GM21381 (cell line): Measurements from ENCODE around the gene IP6K3.

Source experiments
- ATAC-seq: cut with Tn5 transposase; IDR thresholded peaks from one replicate; pipeline ENCODE4 v1.9.1; 2021; ENCODE audit warnings: mild to moderate bottlenecking, moderate library complexity; ENCODE audit not compliant: unreplicated experiment

Gene IP6K3

DNA sequence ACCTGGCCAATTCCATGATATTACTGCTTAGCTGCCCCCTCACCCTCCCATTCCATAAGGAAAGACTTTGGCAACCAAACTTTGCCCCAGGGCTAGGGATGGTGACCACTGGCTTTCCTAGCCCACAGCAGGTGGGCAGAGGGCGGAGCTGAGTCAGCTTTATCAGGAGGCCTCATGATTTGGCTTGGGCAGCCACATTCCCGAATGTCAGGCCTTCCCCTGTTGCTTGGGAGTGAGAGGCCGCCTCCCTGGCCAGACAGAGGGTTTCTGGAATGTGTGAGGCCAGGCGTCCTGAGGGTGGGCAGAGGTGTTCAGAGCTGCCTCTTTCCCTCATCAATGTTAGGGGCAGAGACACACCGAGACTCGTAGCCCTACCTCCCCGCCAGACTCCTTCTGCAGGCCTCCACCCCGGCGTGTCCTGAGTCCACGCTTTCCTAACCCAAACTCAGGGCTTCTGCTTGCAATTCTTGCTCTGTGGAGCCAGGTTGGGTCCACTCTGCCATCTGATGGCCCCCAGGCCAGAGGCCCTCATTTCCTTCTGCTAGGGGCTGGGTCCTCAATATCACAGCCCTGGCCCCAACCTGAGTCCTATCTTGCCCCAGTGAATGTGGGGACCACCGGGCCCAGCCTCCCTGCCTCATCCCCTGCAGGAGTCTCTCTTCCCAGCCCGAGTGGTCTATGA is 54.5 kb downstream of the IP6K3 start:
- ATAC-seq: no peak

DNA sequence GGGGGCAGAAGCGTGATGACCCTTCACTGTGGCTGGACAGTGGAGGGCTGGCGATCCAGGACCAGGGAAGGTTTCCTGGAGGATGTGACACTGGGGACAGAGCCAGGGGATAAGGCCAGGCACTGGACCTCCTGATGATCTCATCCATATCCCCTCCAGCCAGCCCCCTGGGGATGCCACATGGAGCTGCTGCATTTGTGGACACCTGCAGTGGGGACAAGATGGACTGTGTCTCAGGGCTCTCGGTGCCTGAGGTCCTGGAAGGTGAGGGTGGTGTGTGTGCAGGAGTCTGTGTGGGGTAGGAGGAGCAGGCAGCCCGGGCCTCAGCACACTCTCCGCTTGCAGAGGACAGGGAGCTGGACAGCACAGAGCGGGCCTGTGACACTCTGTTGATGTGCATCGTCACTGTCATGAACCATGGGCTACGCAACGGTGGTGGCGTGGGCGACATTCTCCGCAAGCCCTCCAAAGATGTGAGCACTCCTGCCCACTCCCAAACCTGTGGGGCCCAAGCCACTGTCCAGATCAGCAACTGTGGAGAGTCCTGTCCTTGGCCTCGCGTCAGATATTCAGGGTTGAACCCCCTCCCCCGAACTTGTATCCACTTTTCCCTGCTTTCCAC is 55.1 kb downstream of the IP6K3 start:
- no peak for ATAC-seq

DNA sequence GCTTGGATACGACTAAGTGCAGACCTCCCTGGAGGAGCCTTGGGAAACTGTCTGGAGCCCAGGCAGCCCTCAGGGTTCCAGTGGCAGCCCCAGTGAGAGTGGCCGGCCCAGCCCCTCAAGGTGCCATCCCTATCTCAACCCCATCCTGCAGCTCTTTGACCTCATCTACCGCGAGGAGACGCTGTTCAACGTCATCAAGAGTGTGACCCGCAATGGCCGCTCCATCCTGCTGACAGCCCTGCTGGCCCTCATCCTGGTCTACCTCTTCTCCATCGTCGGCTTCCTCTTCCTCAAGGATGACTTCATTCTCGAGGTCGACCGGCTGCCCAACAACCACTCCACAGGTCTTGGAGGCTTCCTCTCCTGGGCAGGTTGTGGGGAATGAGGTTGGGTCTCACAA is 55.9 kb downstream of the IP6K3 start:
- ATAC-seq: no peak

DNA sequence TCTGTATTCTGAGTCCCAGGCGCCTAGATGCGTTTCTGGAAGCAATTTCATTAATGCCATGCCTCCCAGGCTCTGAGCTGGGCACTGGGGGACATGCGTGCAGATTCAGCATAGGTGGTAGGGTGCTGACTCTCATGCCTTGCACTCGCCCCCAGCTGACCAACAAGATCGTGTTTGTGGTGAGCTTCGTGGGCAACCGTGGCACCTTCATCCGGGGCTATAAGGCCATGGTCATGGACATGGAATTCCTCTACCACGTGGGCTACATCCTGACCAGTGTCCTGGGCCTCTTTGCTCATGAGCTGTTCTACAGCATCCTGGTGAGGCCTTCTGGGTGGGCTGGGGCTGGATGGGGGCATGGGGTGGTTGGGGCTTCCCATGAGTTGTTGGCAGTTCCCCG is 56.8 kb downstream of the IP6K3 start:
- no peak for ATAC-seq

DNA sequence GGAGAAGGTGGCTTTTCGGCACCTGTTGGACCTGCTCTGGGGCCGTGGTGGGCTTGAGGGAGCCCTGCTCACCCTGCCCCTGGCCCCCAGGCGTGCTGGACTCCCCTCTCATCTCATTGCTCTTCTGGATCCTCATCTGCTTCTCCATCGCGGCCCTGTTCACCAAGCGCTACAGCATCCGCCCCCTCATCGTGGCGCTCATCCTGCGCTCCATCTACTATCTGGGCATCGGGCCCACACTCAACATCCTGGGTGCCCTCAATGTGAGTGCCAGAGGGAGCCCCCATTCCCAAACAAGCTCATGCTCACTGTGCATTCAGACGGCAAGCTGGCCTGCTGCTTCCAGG is 57.6 kb downstream of the IP6K3 start:
- ATAC-seq: no peak

DNA sequence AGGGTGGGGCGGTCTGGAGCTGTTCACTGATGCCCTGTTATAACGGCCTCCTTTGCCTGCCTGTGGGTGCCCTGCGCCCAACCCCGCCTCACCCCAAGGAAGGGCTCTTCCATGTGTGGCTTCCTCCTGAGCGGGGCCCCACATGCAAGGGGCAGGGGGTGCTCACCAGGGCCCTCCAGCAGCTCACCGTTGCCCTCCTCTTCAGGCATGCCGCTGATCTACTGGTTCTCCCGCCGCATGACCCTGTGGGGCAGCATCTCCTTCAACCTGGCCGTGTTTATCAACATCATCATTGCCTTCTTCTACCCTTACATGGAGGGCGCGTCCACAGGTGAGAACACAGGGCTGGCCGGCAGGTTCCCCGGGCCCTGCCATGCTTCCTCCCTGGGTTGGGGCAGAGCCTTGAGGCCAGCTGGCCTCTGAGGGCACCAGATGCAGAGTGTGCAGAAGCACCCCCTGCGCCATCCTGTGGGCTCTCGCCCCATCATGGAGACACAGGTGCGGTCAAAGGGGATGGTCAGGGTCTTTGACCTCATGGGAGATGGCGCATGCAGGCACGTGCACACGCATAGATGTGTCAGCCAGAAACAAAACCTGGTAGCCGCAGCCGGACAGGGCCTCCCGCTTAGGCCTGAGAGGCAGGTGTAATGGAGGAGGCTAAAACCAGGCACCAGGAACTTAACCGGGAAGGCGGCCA is 58.1 kb downstream of the IP6K3 start:
- no peak for ATAC-seq

DNA sequence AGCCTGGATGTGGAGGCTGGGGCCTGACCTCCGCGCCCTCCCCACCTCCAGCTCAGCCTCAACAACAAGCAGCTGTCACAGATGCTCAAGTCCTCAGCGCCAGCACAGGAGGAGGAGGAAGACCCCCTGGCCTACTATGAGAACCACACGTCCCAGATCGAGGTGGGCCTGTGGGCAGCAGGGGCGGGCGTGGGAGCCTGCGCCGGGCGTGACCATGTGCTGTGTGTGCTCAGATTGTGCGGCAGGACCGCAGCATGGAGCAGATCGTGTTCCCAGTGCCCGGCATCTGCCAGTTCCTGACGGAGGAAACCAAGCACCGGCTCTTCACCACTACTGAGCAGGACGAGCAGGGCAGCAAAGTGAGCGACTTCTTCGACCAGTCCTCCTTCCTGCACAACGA is 58.7 kb downstream of the IP6K3 start:
- ATAC-seq: no peak

DNA sequence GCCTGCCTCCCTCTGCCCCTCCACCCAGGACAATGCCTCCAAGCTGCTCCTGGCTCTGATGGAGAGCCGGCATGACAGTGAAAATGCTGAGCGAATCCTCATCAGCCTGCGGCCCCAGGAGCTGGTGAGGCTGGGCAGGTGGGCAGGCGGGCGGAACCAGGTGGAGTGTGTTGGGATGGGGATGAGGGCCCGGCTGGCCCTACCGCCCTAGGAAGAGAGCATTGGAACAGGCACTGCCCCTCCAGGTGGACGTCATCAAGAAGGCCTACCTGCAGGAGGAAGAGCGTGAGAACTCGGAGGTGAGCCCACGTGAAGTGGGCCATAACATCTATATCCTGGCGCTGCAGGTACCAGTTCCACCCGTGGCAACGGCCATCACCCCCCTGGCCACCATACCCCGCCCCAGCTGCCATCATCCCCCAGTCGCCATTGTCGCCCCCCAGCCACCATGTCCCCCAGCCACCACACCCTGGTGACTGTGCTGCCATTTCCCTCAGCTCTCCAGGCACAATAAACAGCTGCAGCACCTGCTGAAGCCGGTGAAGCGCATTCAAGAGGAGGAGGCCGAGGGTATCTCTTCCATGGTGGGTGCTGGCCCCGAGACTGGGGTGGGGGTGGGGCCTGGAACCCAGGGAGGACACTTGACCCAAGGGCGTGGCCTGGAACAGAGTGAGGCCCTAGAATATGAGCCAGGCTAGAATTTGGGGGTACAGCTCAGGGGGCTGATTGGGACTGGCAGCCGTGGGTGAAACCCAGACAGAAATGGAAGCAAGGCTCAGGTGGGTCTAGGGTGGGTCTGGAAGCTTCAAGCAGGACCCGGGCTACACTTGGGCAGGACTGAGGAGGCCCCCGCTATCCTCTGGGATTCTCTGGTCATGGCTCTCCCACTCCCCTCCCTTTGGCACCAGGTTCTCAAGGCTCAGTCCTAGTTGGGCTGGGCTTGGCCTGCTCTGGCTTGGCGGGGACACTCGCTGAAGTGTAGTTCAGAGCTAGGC is 59.4 kb downstream of the IP6K3 start:
- ATAC-seq: no peak

DNA sequence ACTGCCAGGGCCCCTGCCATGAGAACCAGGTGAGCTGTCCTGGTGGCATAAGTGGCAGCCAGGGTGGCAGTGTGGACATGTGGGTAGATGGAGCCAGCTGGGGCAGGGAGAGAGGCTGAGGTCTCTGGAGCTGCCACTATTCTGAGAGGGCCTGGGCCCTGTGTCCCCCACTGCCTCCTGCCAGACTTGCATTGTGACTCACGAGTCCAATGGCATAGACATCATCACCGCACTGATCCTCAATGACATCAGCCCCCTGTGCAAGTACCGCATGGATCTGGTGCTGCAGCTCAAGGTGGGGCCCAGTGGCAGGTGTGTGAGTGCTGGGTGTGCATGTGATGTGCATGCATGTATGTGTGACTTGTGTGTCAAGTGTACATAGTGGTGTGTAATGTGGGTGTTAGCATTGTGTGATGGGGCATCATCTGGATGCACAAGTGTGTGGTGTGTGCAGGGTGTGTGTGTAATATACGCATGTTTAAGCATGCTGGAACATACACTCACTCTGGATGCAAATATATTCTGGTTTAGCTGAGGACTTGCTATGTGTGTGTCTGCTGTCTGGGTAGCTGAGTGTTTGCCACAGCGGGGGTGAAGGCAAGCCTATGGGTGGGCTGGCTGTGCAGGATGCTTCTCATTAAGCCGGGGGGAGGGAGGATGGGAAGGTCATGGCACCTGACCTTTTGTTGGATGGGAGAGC is 60.3 kb downstream of the IP6K3 start:
- no peak for ATAC-seq

DNA sequence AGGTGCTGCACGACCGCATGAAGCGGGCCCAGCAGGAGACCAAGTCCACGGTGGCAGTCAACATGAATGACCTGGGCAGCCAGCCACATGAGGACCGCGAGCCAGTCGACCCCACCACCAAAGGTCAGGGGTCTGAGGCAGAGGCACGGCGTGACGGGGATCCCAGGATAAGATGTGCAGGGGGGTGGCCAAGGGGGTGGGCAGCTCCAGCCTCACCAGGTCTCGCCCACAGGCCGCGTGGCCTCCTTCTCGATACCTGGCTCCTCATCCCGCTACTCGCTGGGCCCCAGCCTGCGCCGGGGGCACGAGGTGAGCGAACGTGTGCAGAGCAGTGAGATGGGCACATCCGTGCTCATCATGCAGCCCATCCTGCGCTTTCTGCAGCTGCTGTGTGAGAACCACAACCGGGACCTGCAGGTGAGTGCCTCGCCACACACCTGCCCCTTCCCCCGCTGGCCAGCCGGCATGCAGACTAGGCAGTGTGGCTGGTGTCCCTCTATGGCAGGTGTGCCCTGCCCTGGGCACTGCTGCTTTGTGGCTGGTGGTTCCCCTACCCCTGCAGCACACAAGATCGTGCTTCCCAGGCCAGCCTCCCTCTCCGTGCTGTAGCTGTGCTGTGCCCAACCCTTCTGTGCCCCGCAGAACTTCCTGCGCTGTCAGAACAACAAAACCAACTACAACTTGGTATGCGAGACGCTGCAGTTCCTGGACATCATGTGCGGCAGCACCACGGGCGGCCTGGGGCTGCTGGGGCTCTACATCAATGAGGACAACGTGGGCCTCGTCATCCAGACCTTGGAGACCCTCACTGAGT is 61.1 kb downstream of the IP6K3 start:
- no peak for ATAC-seq

DNA sequence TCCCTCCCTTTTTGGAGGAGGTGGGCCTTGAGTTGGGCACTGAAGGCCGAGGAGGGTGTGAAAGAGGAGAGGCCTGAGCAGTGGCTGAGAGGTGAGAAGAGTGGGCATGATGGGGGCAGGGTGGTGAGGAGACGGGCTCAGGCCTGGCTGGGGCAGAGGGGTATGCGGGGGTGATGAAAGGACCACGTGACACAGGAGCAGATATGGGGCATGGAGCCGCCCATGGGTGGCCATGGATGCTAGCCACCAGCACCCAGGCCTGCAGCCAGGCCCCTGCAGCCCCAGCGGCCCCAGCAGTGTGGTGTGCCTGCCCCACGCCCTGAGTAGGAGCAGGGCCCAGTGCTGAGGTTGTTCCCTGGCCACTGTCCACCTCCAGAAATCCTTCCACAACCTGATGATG is 61.7 kb downstream of the IP6K3 start:
- ATAC-seq: no peak

DNA sequence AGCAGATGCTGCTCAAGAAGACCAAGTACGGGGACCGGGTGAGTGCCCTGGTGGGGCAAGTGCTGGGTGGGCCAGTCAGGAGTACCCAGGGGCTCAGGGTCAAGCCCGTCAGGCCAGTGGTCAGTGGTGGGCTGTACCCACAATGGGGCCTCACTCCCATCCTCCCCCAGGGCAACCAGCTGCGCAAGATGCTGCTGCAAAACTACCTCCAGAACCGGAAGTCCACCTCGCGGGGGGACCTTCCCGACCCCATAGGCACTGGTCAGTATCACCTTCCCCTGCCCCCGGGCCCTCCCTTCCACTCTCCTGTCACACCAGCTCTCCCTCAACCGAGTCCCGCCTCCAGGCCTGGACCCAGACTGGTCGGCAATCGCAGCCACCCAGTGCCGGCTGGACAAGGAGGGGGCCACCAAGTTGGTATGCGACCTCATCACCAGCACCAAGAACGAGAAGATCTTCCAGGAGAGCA is 62.2 kb downstream of the IP6K3 start:
- no peak for ATAC-seq

DNA sequence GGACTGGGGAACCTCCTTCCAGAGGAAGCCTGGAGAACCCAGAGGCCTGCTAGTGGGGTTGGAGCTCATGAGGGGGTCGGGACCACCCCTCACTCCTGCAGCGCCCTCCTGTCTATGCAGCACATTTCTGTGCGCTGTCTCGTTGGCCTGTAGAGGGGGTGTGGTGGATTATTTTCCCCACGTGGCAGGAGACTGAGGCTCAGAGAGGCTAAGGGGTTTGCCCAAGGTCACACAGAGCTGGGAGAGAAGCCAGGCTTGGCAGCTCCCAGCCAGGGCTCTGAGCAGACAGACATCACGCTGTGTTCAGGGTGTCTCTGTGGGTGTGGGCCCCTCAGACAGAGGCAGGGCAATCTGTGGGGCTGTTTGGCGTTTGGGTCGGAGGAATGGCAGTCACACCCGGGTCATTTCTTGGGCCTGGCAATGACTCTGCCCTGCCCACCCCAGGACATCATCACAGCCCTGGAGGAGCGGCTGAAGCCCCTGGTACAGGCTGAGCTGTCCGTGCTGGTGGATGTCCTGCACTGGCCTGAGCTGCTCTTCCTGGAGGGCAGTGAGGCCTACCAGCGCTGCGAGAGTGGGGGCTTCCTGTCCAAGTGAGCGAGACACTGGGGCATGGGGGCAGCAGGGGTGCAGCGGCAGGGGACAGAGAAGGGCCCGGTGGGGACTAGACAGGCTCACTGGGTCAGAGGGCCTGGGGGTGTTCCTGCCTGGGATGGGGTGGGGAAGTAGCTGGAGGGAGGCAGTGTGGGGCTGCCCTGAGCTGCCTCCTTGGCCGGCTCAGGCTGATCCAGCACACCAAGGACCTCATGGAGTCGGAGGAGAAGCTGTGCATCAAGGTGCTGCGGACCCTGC is 62.9 kb downstream of the IP6K3 start:
- no peak for ATAC-seq

DNA sequence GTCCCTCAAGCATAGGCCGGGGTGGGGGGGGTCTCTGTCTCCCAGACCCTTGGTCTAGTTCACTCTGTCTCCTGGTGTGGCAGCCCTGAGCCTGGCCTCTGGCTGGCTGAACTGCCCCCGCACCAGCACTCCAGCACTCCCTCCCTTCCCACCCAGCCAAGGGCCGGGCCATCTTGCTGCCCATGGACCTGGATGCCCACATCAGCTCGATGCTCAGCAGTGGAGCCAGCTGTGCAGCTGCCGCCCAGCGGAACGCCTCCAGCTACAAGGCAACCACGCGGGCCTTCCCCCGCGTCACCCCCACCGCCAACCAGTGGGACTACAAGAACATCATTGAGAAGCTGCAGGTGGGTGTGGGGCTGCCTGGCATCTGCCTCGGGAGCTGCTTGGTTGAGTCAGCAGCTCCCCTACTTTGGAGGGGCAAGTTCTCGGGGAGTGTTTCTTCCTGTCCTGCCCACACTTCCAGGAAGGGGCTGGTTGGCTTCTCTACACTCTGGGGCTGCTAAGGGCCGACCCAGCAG is 63.6 kb downstream of the IP6K3 start:
- no peak for ATAC-seq

DNA sequence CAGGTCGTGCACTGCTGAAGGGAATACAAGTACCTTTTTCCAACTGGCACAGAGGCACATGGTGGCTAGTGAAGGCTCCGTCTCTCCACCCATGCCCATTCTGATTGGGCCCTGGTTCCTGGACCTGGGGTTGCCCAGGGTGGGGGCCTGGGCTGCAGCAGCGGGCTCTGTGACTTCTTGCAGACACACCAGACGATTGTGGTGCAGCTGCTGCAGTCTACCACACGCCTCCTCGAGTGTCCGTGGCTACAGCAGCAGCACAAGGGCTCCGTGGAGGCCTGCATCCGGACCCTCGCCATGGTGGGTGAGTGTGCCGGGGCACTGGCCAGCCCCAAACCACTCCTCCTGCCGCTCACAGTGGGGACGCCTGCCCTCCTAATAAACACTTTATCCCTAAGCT is 64.4 kb downstream of the IP6K3 start:
- ATAC-seq: no peak

DNA sequence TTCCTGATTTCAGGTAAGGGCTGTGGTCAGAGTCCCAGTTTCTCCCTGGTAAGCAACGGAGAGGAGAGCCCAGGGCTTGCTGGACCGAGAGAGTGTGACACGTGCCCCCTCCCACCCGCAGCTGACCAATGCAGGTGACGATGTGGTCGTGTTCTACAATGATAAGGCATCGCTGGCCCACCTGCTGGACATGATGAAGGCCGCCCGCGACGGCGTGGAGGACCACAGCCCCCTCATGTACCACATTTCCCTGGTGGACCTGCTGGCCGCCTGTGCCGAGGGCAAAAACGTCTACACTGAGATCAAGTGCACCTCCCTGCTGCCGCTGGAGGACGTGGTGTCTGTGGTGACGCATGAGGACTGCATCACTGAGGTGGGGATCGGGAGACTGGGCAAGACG is 66.9 kb downstream of the IP6K3 start:
- ATAC-seq: no peak

DNA sequence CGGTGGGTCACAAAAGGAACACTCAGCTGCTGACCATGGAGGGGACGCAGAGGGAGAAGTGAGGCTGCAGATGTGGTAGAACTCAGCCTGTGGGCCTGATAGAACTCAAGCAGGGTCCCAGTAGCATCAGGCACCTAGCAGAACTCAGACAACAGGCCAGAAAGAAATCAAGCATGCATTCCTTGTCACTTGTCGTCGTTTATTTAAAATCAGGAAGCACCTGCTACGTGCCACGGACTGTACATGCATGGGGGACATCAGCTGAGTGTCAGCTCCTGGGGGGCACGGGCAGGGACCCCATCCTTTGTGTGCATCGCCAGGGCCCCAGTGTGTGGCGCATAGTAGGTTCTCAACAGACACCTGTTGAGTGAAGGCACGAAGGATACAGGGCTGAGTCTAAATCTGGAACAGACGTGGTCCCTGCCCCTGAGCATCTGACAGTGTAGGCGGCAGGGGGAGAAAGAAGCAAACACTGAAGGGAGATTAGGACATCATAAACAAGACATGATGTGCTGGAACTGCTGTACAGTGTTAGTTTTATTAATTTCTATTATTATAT is 67.7 kb downstream of the IP6K3 start:
- no peak for ATAC-seq

DNA sequence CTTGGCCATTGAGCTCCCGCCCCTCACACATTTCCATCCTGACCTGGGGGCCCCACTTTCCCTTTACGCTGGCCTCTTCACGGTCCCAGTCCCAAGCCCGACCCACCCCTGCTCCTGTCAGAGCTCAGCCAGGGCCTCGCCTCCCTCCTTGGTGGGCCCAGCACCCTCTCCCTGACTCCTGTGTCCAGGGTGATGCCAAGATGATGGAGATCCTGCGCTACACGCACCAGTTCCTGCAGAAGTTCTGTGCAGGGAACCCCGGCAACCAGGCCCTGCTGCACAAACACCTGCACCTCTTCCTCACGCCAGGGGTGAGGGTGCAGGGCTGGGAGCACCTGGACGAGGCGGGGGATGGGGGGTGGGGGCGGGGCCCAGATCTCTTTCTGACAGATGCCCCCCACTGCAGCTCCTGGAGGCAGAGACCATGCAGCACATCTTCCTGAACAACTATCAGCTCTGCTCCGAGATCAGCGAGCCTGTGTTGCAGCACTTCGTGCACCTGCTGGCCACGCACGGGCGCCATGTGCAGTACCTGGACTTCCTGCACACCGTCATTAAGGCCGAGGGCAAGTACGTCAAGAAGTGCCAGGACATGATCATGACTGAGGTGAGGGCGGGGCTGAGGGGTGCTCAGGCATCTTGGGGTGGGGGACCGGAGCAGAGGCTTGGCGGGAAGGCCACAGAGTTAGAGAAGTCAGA is 68.3 kb downstream of the IP6K3 start:
- ATAC-seq: no peak
